PFSK-1 (cell line): Measurements from ENCODE around the gene UPB1.

Source experiments
- FOXP2 ChIP-seq: optimal IDR thresholded peaks from 2 replicates; pipeline ENCODE3; 2011; ENCODE audit warnings: borderline replicate concordance, control low read depth, inconsistent platforms; ENCODE audit not compliant: insufficient read depth; ENCODE audit errors: extremely low read length, extremely low read depth
- POLR2AphosphoS5 ChIP-seq: IDR thresholded peaks from 2 replicates; pipeline ENCODE4 v1.6.1; 2012; ENCODE audit warnings: low read depth, mild to moderate bottlenecking, control low read depth, low read length, moderate library complexity
- REST ChIP-seq, 2 experiments: IDR thresholded peaks; 2 replicates each; pipeline versions ENCODE4 v1.6.1 to v1.8.0; 2011 to 2012; ENCODE audit warnings: low read depth in 2 of 2, low read length in 2 of 2, control low read depth in 1 of 2, inconsistent platforms in 1 of 2, mild to moderate bottlenecking in 1 of 2, moderate library complexity in 1 of 2; ENCODE audit not compliant: insufficient read depth in 1 of 2
- SIN3A ChIP-seq: IDR thresholded peaks from 2 replicates; pipeline ENCODE4 v1.6.1; 2012; ENCODE audit warnings: mild to moderate bottlenecking, low read length, moderate library complexity, borderline replicate concordance; ENCODE audit not compliant: insufficient read depth
- TAF1 ChIP-seq: IDR thresholded peaks from 2 replicates; pipeline ENCODE4 v1.6.1; 2012; ENCODE audit warnings: low read length, control low read depth, borderline replicate concordance; ENCODE audit not compliant: insufficient read depth

Gene UPB1

GRCh38 chr22:24515027-24515338 lies 19.9 kb downstream of the UPB1 start:
- TF ChIP-seq FOXP2 (no peak), REST (IDR thresholded peaks at IDR 0.05; ENCODE audit: insufficient read depth in 1 of 2, low read depth in 2 of 2, low read length in 2 of 2) (no peak), TAF1 (no peak), SIN3A (no peak)

GRCh38 chr22:24516301-24516737 lies 21.2 kb downstream of the UPB1 start:
- TF ChIP-seq POLR2AphosphoS5: no peak
- no peak for TF ChIP-seq SIN3A
- no peak for TF ChIP-seq FOXP2
- no peak for TF ChIP-seq REST (IDR thresholded peaks at IDR 0.05; ENCODE audit: insufficient read depth in 1 of 2, low read depth in 2 of 2, low read length in 2 of 2)
- TF ChIP-seq TAF1: no peak

- TF ChIP-seq SIN3A: no peak
- no peak for TF ChIP-seq POLR2AphosphoS5
- TF ChIP-seq FOXP2: no peak
Measured at GRCh38 chr22:24517446-24517845, 22.3 kb downstream of the UPB1 start.

GRCh38 chr22:24518228-24518627 lies 23.1 kb downstream of the UPB1 start:
- TF ChIP-seq TAF1 (no peak), FOXP2 (no peak), POLR2AphosphoS5 (no peak), SIN3A (no peak), REST (IDR thresholded peaks at IDR 0.05; ENCODE audit: insufficient read depth in 1 of 2, low read depth in 2 of 2, low read length in 2 of 2) (no peak)

GRCh38 chr22:24518771-24519485 lies 23.8 kb downstream of the UPB1 start:
- TF ChIP-seq REST (IDR thresholded peaks at IDR 0.05; ENCODE audit: insufficient read depth in 1 of 2, low read depth in 2 of 2, low read length in 2 of 2): no peak
- TF ChIP-seq TAF1: no peak
- no peak for TF ChIP-seq FOXP2
- no peak for TF ChIP-seq SIN3A
- no peak for TF ChIP-seq POLR2AphosphoS5
